Stimulated activated CD8-positive, alpha-beta memory T cell treated with anti-CD3 and anti-CD28 coated beads, Interleukin-7, amount 100 ng/mL, for 1 hour (primary cell): ENCODE measurements around the gene KRT79.

Experiments
- DNase-seq, 2 donors: peaks; one replicate each; pipeline ENCODE4 v3.0.0-alpha.2; 2020; ENCODE audit warnings: low read depth in 2 of 2

Gene KRT79

GRCh38 chr12:52819731-52820510, 14.2 kb downstream of the KRT79 start:
- DNase-seq = no peak

DNA sequence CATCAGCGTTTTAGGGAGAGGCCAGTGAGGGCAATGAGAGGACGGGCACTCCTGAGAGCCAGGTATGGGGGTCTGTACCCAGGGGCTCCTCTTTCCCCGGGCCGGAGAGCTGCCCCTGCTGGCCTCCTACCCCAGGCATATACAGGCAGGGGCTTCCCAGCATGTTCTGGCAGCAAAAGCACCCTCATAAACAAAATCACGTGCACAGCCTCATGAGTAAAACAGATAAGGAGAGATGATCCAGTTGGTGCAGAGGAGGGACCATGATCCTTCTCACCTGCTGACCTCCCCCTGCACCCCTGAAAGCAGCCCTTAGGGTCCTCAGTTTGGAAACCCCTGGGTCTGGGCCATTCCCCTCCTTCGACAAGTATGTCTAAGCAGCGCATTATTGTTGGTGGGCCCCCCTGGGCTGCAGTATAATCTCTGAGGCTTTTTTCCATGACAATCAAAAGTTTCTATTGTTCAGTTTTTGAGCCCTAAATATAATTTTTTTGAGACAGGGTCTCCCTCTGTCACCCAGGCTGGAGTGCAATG, 15.2 kb downstream of the KRT79 start:
- DNase-seq = no peak

- DNase-seq = no peak
These were observed 15.7 kb downstream of the KRT79 start for GRCh38 chr12:52818388-52818787.

GRCh38 chr12:52817699-52818238, 16.3 kb downstream of the KRT79 start:
- DNase-seq = no peak

GRCh38 chr12:52817003-52817698, 17.0 kb downstream of the KRT79 start:
- DNase-seq = no peak

DNA sequence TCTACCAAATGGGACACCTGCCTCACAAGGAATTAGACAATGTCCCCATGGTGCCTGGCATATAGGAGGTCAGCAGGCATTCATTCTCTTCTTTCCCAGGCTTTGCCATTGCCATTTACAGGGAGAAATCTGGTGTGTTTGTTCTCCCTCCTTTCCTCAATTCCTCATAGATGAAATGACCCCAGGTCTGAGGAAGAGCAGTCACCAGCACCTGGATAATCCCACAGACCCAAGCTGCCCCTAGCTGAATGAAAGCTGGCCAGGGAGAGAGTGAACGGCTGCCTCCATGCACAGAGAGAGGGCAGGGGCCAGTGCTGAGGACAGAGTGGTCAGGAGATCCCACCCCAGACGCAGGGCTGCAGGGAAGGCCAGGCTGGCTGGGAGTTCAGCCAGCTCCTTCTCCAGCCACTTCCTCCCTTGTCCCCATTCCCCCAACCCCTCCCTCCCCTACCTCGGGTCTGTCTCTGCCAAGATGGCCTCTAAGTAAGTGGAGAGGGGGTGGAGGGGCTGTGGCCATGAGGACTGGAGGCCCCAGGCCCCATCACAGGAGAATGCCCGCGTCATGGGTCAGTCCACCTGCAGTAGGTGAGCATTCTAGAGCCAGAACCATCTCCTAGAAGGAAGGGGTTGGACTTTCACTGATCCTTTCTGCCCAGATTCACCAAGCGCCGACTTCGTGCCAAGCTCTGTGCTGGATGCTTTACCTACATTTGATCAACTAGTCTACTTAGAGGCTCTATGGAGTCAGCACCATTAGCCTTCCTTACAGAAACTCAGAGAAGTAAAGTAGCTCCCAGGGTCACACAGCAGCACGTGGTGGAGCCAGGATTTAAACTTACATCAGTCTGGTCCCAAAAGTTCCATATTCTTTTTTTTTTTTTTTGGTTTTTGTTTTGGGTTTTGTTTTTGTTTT, 18.2 kb downstream of the KRT79 start:
- no peak for DNase-seq

- DNase-seq = no peak
These were observed 18.9 kb downstream of the KRT79 start for GRCh38 chr12:52815161-52815560.

DNA sequence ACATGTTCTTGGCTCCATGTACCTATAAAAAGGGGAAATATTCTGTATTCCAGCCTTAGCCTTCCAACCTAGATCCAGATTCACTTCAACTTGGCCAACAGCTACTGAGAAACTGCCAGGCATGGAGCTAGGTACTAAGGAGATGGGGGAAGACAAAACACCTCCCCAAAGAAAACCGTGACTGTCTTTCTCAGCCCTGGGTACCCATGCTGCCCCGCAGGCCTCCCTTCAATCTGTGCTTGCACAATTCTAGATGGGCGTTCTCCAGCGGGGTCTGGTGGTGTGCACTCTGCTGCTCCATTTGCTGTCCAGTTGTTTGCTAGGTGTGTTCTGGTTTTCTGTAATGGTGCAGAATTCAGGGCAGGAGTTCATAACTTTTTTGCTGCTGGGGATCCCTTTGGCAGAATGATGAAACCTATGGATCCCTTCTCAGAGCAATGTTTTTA, 19.4 kb downstream of the KRT79 start:
- no peak for DNase-seq

DNA sequence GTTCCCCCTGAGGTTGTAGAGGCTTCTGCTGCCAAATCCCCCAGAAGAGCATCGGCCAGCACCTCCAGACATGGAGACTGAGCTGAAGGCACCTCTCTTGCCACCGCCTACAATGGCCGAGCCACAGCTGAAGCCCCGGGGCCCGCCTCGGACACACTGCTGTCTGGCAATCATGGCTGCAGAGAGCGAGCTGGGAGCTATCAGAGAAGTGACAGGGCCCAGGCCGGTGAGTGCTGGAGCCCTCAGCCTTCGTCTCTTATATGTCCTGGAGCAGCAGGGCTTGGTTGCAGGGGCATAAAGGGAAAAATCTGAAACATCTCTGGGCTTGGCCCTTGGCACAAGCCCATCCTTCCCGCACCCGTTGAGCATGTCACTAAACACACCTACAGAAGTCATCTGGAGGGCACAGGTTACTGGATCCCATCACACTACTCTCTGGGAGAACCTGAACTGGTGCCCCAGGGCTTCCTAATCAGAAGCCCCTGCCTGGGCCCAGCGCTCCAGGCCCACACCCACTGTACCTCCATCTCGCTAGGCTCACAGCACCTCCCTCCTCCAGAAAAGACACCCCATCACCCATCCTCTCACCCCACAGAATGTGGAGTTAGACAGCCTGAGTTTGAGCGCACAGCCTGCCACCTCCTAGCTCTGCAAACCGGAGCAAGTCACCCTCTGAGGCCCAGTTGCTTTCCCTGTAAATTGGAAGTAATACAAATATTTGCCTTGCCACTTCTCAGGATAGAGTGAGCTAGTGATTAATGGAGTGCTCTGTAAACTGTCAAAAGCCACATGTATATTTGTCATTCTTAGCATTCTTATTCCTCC, 20.0 kb downstream of the KRT79 start, which contains the start of gene KRT4:
Gene KRT4 (minus strand): TSS at position 232 of the 825 bp plus-strand sequence. CDS start 58 bp downstream, at position 174.
- DNase-seq = no peak

DNA sequence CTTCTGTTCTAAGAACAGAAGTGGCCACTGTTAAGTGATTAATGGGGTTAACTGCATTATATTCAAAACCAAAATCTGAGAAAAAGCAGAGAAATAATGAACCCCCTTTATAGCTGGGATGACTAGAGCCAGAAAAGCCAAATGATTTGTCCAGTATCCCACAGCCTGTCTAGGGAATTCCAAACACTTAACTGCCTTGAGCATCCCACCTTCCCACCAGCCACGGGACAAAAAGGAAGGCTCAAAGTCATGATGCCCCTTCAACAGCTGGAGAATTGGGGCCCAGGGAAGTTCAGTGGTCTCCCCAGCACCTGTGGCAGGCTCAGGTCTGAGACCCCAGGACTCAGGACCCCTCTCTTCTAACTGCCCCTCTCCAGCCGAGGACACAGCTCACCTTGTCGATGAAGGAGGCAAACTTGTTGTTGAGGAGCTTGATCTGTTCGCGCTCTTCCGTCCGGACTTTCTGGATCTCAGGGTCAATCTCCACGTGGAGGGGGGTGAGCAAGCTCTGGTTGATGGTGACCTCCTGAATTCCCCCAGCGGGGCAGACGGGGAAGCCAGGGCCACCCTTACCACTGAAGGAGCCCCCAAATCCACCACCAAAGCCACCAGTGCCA, 20.8 kb downstream of the KRT79 start:
- DNase-seq = no peak

DNA sequence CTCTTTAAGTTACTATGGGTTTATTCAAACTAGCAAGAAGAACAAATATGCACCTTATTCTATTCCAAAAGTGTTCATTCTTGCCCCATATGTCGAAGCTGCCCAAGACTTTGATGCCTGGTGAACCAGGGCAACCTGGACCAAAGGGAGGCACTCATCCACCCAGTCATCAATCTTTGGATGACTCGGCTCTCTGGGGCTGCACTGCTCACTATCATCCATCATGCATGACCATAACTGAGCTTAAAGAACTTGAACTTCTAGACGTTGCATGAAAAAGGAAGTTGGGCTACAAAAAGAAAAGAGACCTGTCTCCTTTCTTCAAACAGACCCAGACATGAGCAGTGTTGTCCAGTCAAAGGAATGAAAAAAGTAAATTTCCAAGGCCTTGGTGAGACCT, 21.4 kb downstream of the KRT79 start:
- no peak for DNase-seq

DNA sequence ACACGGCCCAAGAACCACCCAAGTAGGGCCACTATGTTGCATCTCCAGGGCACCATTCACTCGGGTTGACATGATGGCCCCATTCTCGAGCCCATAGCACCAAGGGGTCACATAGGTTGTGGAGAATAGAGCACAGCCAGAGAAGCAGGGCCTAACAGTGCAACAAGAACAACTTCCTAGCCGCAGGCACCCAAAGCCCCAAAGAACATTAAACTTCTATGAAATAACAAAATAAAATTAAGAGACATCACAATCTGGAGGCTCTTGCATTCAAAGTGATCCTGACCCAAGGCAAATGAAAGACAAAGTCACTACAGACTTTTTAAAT, 22.1 kb downstream of the KRT79 start:
- DNase-seq = no peak

- DNase-seq = no peak
These were observed 22.7 kb downstream of the KRT79 start for GRCh38 chr12:52811191-52812072.

GRCh38 chr12:52810554-52810953, 23.6 kb downstream of the KRT79 start:
- no peak for DNase-seq

DNA sequence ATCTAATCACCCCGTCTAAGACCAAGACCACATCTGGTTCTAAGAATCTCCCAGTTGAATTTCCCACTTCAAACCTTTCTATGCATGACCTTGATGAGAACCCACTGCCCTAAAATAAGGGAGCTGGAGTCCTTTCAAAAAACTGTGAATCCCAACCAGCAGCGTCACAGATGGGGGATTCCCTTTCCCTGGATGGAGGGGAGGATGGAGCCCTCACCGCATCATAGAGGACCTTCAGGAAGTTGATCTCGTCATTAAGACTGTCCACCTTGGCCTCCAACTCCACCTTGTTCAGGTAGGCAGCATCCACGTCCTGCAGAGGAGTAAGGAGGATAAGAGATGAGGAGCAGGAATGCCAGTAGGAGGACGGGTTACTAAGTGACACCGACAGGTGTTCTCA, 24.9 kb downstream of the KRT79 start:
- no peak for DNase-seq

DNA sequence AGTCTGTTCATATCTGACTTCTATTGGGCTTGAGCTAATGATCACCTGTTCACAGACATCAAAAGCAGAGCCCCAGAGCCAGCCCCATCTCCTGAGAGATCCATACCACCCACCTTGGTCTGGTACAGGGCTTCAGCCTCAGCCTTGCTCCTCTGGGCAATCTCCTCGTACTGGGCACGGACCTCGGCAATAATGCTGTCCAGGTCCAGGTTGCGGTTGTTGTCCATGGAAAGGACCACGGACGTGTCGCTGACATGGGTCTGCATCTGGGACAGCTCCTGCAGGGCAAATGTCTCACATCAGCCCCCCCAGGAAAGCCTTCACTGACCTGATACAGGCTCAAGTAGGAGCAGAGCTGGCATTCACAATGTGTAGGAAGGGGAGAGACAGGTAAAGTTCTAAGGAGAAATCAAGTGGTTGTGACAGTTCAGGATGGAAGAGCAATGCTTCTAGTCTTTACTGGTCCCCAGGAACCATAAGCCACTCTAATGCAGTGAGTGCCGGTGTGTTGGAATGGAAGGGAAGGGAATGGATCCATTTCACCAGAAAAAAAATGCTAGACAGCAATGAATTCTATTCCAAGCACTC, 25.4 kb downstream of the KRT79 start:
- no peak for DNase-seq

DNA sequence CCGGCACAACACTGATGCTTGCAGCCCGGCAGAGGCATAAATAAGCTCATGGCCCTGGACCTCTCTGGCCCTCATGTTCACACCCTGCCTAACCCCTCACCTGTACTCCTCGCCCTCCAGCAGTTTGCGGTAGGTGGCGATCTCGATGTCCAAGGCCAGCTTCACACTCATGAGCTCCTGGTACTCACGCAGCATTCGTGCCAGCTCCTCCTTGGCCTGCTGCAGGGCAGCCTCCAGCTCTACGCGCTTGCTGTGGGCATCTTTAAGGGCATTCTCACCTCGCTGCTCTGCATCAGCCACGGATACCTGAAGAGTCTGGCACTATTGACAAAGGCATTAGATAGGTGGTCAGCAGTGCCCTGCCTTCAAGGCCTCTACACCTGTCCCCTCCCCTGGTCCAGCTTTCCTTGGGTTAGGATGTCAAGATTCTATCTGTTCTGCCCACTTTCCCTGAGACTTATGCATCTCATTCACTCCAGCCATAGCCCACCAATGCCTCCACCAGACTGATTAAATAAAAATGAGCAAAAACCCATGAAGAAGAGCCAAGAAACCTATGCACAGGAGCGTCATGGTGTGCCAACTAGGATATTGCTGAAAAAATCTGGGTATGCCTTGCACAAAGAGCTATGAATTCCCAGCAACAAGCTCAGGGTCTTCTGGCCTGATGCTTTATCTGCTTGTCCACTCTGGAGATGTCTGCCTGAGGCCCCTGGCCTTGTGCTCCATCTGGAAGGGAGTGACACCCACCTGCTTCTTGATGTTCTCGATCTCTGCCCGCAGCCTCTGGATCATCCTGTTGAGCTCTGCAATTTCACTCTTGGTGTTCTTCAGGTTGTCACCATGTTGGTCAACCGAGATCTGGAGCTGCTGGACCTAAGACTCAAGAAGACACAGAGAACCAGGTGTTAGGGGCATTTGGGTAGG, 26.3 kb downstream of the KRT79 start:
- DNase-seq = no peak
